Ramos (cell line): ENCODE results near the gene LTF.
"Not testable (repeated sequence)": the region's sequence is repeated elsewhere in the genome, so short reads cannot be mapped to it uniquely, and the experiment has no call there.

ENCODE experiments used
- in situ Hi-C: fragments of 300-500 bp; cut with MboI; formaldehyde crosslinking; loops from one replicate; pipeline ENCODE4 v1.14.3; 2022; ENCODE audit warnings: low sequenced_read_pairs; ENCODE audit not compliant: unreplicated experiment

The LTF gene

DNA sequence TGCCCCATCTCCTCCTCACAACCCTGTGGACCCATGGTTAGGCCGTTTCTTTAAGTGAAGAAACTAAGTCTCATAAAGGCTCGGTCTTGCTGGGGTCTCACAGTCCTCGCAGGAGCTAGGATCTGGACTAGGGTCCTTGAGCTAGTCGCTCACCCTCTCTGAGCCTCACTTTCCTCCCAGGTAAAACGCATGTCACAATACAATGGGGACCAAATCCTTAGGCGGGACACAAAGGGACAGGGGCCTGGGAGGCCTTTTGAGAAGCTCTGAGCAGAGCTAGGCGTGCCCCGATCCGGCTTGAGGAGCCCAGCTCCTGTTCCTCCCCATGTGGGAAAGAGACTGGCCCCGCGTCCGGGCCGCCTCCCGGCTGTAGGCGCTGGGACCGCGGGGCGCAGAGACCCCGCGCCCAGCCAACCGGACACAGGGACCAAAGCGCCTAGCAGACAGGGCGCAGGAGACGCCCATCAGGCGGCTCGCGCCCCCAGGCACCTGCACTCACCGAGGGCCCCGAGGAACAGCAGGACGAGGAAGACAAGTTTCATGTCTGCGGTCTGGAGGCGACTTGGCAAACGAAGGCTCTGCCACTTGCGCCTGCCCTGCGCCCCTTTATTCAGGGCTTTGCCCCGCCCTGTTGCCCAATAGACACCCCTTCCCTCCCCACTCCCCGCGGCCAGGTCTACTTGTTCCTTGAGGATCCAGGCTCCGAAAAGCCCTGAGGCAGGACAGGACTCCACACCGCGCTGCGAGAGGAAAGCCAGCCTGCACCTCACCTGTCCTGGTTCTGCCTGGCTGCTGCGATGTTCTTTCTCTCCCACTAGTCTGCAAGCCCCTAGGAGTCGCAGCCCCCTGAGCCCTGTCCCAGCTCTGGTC is at the start of gene LTF:
Gene LTF, minus strand, starts transcription at position 580 of the 870 bp plus-strand sequence. Its CDS starts 38 bp downstream, at position 542.
- in situ Hi-C loops = no loop called here

GRCh38 chr3:46512191-46512749 is 47.6 kb upstream of the LTF start:
- in situ Hi-C loops = no loop called here

DNA sequence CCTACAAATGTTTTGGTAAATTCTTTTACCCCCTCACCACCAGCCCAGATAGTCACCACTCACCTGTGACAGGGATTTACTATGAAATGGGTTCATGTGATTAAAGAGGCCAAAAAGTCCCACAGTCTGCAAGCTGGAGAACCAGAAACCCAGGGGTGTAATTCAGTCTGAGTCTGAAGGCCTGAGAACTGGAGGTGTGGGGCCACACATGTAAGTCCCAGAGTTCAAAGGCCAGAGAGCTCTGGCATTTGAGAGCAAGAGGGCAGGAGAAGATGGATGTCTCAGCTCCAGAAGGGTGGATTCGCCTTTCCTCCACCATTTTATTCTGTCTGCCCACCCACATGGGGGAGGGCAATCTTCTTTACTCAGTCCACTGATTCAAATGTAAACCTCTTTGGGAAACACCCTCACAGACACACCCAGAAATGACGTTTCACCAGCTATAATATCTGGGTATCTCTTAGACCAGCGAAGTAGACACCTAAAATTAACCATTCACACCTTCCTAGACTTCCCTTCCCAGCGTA is 45.0 kb upstream of the LTF start:
- in situ Hi-C loops = no loop called here

GRCh38 chr3:46508850-46509591 is 44.3 kb upstream of the LTF start:
- in situ Hi-C loops = no loop called here

GRCh38 chr3:46506526-46506925 is 41.8 kb upstream of the LTF start:
- in situ Hi-C loops = no loop called here

GRCh38 chr3:46505953-46506352 is 41.2 kb upstream of the LTF start:
- in situ Hi-C loops = no loop called here

- in situ Hi-C loops = no loop called here
Observed at GRCh38 chr3:46504789-46505188, 40.1 kb upstream of the LTF start.

DNA sequence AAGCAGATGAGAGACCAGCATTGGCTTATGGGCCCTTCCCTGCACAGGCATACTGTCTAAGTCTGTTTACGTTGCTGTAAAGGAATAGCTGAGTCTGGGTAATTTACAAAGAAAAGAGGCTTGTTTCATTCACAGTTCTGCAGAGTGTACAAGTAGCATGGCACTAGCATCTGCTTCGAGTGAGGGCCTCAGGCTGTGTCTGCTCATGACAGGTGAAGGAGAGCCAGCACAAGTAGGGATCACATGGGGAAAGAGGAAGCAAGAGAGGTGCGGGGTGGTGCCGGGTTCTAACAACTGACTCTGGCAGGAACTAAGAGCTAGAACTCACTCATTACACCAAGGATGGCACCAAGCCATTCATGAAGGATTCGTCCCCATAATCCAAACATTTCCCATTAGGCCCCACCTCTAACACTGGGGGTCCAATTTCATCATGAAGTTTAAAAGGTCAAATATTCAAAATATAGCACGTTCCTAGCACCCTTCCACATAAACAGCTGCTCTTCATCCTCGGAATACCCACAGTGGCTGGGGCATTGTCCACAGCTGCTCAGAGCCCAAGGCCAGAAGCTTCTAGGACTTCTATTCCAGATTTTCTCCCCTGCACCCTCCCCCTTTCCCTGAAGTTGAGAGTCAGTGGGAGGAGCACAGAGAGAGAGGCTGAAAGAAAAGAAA is 38.6 kb upstream of the LTF start:
- in situ Hi-C loops = no loop called here

- in situ Hi-C loops = no loop called here
Observed at GRCh38 chr3:46501702-46502101, 37.0 kb upstream of the LTF start.

DNA sequence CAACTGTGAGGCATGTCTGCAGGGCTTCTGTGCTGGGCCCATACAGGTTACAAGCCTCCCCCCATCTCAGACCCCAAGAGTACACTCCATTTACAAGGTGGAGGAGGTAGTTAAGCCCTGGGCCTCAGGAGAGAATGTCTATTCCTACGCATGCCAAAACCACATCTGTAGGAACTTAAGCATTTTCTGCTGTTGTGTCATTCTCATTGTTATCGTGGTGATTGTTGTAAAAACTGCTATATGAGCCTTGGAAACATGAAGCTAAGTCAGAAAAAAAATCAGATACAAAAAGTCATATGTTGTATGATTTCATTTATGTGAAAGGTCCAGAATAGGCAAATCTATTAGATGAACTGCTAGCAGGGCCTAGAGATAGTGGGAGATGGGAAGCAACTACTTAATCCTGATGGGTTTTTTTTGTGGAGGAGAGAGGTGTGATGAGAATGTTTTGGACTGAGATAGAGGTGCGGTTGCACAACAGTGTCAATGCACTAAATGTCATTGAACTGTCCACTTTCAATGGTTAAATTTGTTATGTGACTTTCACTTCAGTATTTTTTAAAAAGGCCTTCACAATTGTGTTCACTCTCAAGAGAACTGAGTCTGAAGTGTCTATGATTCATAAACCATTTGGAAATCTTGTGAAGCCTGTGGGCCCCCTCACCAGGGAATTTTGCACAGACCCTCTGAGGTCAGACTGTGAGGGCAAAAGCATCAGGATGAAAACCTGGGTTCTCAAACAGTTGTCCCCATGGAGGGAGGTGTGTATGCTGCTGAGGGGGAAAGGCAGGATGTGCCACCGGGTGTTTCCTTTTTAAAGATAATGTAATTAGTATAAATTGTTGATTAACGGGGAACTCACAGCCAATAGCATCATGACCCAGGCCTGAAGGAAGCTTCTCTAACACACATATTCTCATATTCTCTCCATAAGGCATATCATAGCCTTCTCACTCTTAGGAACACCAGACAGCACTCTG is 36.2 kb upstream of the LTF start:
- in situ Hi-C loops = no loop called here

GRCh38 chr3:46498916-46499519 is 34.3 kb upstream of the LTF start:
- in situ Hi-C loops = no loop called here

DNA sequence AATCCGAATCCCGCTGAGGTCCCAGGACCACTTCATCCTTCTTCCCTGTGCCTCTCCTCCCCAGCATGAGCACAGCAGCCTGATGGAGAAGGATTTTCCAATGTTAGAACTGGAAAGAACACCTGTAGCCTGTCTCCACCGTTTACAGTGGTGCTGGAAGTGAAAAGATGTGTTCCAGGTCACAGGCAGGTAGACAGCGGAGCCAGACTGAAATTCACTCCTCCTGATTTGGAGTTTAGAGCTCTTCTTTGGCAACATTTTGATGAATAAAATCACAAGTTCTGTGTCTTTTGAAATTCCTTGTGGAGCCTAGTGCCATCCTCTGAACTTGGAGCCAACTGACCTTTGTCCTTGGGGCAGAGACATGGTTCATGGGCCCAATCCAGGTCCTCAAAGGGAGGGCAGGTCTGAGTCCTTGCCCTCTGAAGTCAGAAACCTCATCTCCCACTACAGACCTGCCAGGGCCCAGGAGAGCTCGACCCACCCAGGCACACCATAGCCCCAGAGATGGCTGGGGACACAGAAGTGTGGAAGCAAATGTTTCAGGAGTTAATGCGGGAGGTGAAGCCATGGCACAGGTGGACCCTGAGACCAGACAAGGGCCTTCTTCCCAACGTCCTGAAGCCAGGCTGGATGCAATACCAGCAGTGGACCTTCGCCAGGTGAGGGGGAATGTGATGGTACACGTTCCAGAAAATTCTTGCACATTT is 33.0 kb upstream of the LTF start, which contains the start of gene RTP3:
Gene RTP3, plus strand, starts transcription at position 421 of the 710 bp plus-strand sequence. Its CDS starts 87 bp downstream, at position 508.
- in situ Hi-C loops = no loop called here

- in situ Hi-C loops = no loop called here
Observed at GRCh38 chr3:46496746-46497555, 32.2 kb upstream of the LTF start.

DNA sequence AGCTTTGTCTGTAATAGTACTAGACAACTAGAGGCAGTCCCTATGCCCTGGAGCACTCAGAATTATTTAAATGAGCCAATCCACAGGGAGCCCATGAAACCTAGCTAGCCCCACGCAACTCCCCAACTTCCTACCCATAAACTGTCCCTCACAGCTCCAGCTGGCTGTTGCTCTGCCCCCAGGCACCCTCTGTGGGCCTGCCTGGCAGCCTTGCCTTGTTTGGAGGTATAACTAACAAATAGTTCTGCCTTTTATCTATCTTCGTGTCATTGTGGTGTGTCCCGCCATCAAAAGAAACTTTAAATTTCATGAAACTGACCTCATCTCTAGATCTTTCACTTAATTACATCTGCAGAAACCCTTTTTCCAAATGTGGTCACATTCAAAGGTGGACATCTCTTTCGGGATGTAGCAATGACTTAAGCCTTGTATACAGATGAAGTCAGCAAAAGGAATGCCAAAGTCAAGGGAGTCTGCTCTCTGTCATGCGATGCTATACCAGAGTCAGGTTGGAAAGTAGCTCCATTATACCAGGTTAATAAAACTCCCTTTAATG is 31.3 kb upstream of the LTF start:
- in situ Hi-C loops = no loop called here

DNA sequence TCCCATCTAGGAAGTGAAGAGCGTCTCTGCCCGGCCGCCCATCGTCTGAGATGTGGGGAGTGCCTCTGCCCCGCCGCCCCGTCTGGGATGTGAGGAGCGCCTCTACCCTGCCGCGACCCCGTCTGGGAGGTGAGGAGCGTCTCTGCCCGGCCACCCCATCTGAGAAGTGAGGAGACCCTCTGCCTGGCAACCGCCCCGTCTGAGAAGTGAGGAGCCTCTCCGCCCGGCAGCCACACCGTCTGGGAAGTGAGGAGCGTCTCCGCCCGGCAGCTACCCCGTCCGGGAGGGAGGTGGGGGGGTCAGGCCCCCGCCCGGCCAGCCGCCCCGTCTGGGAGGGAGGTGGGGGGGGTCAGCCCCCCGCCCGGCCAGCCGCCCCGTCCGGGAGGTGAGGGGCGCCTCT is 29.8 kb upstream of the LTF start:
- in situ Hi-C loops = not testable (repeated sequence)

GRCh38 chr3:46492890-46493547 is 28.3 kb upstream of the LTF start:
- in situ Hi-C loops = no loop called here
